Natural killer cell treated with Interleukin-12 subunit alpha and Interleukin-12 subunit beta and Interleukin-15 and Interleukin-18, amount 100 ng/mL, for 72 hours (primary cell): ENCODE data around the gene SPTY2D1. TPM values are rescaled to one million over a fixed set of nuclear protein-coding genes. Genes with fewer than 3 reads are reported as not detected.
"Not testable (repeated sequence)": the region's sequence is repeated elsewhere in the genome, so short reads cannot be mapped to it uniquely, and the experiment has no call there.

Experiments
- ATAC-seq, 2 donors: fragments of 150-1000 bp; cut with Tn5 transposase in 1 of 2; sonication (Bioruptor Pico), chemical (Tn5 transposase) in 1 of 2; 2 replicates each; pipeline ENCODE4 v1.10.0; 2021
- DNase-seq: peaks from one replicate; pipeline ENCODE4 v3.0.0; 2022; ENCODE audit warnings: low spot score
- H3K27ac Mint-ChIP-seq, 2 donors: 1 replicate in 1 of 2; 2 replicates in 1 of 2; pipeline ENCODE4 v1.8.0; 2022; ENCODE audit warnings: mixed read lengths in 2 of 2, mild to moderate bottlenecking in 1 of 2, moderate library complexity in 1 of 2
- H3K27me3 Mint-ChIP-seq, 2 donors: 1 replicate in 1 of 2; 2 replicates in 1 of 2; pipeline ENCODE4 v1.8.0; 2022; ENCODE audit warnings: mixed read lengths in 2 of 2
- H3K36me3 Mint-ChIP-seq: one replicate; pipeline ENCODE4 v1.8.0; 2022; ENCODE audit warnings: mixed read lengths
- H3K4me1 Mint-ChIP-seq, 2 donors: 1 replicate in 1 of 2; 2 replicates in 1 of 2; pipeline ENCODE4 v1.8.0; 2022; ENCODE audit warnings: low read depth in 2 of 2, mixed read lengths in 2 of 2, mild to moderate bottlenecking in 1 of 2
- H3K4me3 Mint-ChIP-seq: one replicate; pipeline ENCODE4 v1.8.0; 2022; ENCODE audit warnings: mixed read lengths
- H3K9me3 Mint-ChIP-seq: 2 replicates; pipeline ENCODE4 v1.8.0; 2022; ENCODE audit warnings: mixed read lengths
- total RNA-seq, 2 donors: library from RNA; stranded (reverse); gene quantifications; one replicate each; pipeline ENCODE4 v1.2.3, GENCODE V29; 2022

SPTY2D1 gene
- total RNA-seq, 2 donors from 2014 or later, result 28.8 to 33.4 TPM

DNA sequence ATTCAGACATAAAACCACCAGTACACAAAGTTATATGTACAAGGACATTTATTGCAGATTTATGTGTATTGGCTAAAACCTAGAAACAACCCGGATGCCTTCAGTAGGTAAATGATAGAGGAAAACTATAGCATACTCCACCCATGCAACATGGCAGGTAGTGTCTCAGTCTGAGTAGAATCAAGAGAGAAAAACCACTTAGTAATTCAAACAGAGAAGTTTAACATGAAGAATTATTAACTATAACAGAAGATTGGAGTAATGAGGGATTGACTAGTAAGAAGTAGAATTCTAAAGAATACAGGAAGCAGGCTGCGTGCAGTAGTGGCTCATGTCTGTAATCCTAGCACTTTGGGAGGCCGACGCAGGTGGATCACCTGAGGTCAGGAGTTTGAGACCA, 16.2 kb upstream of the SPTY2D1 start:
- Mint-ChIP-seq H3K27me3 (no peaks in the 10 kb centered on the region), H3K4me1 (peaks cover 0 to 5% of the 10 kb centered on the region in 2 donors), H3K9me3 (no peaks in the 10 kb centered on the region), H3K36me3 (no peaks in the 10 kb centered on the region), H3K4me3 (no peak overlapping the region), H3K27ac (peak overlapping the region in 1 of 2 donors; percentile 42)
- no peak for ATAC-seq
- DNase-seq, result no peak

DNA sequence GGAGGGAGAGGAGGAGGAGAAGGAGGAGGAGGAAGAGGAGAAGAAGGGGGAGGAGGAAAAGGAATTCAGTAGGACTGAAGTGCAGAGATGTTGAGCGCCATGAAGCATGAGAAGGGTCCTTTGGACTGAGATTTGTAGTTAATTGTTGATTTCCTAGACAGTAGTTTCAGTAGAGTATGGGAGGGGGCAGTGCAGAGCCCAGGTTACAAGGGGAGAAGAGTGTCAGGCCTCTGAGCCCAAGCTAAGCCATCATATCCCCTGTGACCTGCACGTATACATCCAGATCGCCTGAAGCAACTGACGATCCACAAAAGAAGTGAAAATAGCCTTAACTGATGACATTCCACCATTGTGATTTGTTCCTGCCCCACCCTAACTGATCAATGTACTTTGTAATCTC, 8.9 kb upstream of the SPTY2D1 start:
- not testable (repeated sequence) for ATAC-seq, DNase-seq, H3K27me3 Mint-ChIP-seq, H3K9me3 Mint-ChIP-seq, H3K36me3 Mint-ChIP-seq, H3K4me1 Mint-ChIP-seq, H3K27ac Mint-ChIP-seq, H3K4me3 Mint-ChIP-seq

DNA sequence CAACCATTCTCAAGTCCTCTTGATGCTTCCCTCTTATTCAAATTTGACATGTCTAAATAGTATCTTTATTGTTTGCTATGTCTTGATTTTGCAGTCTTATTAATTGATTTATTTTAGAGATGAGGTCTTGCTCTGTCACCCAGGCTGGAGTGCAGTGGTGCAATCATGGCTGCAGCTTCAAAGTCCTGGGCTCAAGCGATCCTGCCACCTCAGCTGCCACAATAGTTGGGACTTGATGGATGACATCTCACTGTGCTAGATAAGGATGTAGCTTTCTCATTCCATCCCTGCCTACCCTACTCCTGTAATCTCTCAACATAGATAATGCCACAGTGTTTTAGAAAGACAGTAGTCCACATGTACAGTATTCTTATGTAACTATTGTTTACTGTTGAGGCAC, 7.5 kb upstream of the SPTY2D1 start:
- no peak overlapping the region for H3K27ac Mint-ChIP-seq
- no peaks in the 10 kb centered on the region for H3K9me3 Mint-ChIP-seq
- H3K4me1 Mint-ChIP-seq, result no peaks in the 10 kb centered on the region
- ATAC-seq, result no peak
- H3K4me3 Mint-ChIP-seq, result no peak overlapping the region
- no peaks in the 10 kb centered on the region for H3K36me3 Mint-ChIP-seq
- H3K27me3 Mint-ChIP-seq, result peaks cover 5 to 8% of the 10 kb centered on the region in 2 donors
- no peak for DNase-seq

DNA sequence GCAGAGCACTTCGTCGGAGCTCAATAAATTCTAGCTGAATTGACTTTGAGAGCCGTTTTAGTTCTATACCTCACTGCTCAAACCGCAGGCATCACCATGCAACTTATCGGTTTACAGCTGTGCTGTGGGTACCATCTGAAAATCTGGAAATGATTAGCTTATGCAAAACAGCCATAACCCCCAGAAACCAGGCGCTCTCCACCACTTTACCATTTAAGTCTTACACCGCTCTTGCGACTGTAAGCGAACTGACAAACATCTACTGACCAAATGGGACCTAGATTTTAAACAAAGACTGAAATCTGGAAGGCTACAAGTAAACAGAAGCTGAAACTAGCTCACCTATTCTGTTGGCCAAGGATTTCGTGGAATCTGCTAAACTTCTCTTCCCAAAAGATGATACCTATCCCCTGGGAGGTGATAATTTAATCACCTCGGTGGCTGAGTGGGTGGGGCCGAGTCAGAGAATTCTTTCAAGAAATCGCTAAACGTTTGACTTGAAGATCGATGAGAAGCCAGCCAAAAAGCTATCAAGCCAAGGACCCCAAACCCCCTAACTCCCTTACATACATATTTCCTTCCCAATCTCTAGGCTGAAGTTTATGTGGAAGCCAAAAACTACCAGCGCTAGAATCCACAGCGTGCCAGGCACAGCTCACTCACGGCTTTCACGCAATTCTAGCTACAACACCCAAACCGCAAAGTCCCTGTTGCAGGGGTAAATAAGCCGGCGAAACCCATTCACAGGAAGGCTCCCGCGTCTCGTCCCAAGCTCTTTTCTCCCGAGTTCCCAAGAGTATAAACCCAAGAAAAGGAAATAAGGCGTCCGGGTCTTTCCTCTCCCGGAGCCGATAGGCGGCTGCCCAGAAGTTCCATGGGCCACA, 644 bp downstream of the SPTY2D1 start:
- peaks cover 0 to 2% of the 10 kb centered on the region in 2 donors for H3K27me3 Mint-ChIP-seq
- peak in 1 of 2 donors; percentile 45 for ATAC-seq
- no peaks in the 10 kb centered on the region for H3K9me3 Mint-ChIP-seq
- H3K4me1 Mint-ChIP-seq, result peaks cover 25 to 40% of the 10 kb centered on the region in 2 donors
- DNase-seq, result no peak
- peaks cover 4% of the 10 kb centered on the region for H3K36me3 Mint-ChIP-seq
- peak overlapping the region; percentile 98 to 99 for H3K27ac Mint-ChIP-seq
- H3K4me3 Mint-ChIP-seq, result peak overlapping the region; percentile 98

DNA sequence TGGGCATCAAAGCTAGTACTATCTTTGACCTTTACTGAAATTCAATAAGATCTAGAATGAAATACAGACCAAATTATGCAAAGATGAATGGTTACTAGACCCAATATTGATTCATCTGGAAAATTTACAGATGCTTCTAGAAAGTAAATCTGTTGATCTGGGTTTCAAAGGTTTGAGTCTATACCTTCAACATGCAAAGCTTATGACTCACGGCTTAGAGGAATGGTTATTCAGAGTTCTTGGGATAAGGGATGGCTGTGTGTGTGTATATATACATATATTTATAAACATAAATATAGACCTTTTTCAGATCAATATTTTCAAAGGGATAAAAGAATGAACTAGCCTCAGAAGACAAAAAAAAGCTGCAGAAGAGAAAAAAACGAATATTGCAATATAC, 1.3 kb downstream of the SPTY2D1 start:
- H3K9me3 Mint-ChIP-seq, result no peaks in the 10 kb centered on the region
- ATAC-seq (no peak), DNase-seq (no peak)
- peaks cover 4% of the 10 kb centered on the region for H3K36me3 Mint-ChIP-seq
- H3K4me3 Mint-ChIP-seq, result peak overlapping the region; percentile 98
- H3K27ac Mint-ChIP-seq, result peak overlapping the region; percentile 98 to 99
- peaks cover 29 to 47% of the 10 kb centered on the region in 2 donors for H3K4me1 Mint-ChIP-seq
- H3K27me3 Mint-ChIP-seq, result peaks cover 0 to 2% of the 10 kb centered on the region in 2 donors

DNA sequence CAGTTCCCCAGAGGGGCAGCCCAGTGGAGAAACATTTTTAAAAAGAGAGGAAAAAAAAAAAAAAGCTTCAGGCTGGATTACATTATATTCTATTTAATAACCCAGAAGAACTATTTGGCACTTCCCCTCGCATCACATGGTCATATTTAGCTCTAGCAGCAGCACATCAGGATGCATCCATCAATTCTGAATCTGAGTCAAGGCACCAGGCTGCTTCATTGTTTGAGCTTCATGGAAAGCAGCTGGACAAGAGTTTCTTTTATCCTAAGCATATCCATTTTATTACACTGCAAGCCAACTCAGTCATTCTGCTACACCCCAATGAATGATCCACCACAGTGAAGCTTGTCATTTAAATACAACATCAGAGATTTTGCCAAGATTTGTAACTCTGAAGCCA, 10.0 kb downstream of the SPTY2D1 start:
- ATAC-seq, result no peak
- H3K27ac Mint-ChIP-seq, result no peak overlapping the region
- H3K4me1 Mint-ChIP-seq, result peaks cover 26 to 43% of the 10 kb centered on the region in 2 donors
- H3K36me3 Mint-ChIP-seq, result peaks cover 6% of the 10 kb centered on the region
- no peak overlapping the region for H3K4me3 Mint-ChIP-seq
- no peaks in the 10 kb centered on the region for H3K27me3 Mint-ChIP-seq
- no peak for DNase-seq
- no peaks in the 10 kb centered on the region for H3K9me3 Mint-ChIP-seq

DNA sequence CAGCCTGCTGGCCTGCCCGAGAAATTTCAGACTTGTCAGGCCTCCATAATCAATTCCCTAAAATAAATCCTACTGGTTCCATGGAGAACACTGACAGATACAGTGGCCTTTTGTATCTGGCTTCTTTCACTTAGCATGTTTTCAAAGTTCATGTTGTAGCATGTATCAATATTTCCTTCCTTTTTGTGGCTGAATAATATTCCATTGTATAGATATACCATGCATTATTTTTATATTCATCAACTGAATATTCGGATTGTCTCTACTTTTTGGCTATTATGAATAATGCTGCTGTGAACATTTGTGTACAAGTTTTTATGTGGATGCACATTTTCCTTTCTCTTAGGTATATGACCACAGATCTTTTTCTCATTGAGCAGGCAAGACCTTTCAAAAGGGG, 10.4 kb downstream of the SPTY2D1 start:
- Mint-ChIP-seq H3K27ac (no peak overlapping the region), H3K4me3 (no peak overlapping the region), H3K9me3 (no peaks in the 10 kb centered on the region), H3K36me3 (peaks cover 6% of the 10 kb centered on the region), H3K27me3 (no peaks in the 10 kb centered on the region), H3K4me1 (peaks cover 31 to 44% of the 10 kb centered on the region in 2 donors)
- no peak for DNase-seq
- ATAC-seq, result no peak

DNA sequence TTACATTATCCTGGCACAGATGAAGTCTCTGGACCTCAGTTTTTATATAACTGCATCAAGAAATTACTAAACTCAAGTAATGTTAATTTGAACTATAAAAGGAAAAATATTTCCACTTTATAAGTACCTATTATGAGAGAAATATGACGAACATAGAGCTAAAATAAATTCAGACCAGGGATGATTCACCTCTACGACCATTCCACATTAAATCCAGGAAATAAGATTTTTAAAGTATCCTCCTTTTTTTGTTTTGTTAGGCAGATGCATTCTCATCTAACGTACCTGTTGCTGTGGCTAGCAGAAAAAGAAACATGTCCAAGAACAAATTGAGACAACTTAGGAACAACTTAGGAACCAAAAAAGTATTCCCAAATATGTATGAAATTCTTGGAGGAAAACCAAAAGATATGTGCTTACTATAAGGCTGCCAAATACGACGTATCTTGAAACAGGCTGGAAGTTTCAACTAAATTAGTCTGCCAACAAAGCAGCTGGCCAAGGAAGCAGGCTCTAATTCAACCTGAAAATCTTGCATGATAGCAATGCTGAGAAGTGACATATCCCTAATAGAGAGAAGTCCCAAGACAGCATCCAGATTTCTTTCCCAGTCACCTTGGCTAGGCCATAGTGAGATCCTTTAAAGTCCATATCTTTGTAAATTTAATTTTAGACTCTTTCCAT, 15.7 kb downstream of the SPTY2D1 start:
- no peak for ATAC-seq
- Mint-ChIP-seq H3K4me3 (peak overlapping the region; percentile 74), H3K4me1 (peaks cover 54 to 58% of the 10 kb centered on the region in 2 donors), H3K27me3 (no peaks in the 10 kb centered on the region), H3K27ac (peak overlapping the region; percentile 74 to 90), H3K36me3 (peaks cover 18% of the 10 kb centered on the region), H3K9me3 (no peaks in the 10 kb centered on the region)
- DNase-seq, result no peak

DNA sequence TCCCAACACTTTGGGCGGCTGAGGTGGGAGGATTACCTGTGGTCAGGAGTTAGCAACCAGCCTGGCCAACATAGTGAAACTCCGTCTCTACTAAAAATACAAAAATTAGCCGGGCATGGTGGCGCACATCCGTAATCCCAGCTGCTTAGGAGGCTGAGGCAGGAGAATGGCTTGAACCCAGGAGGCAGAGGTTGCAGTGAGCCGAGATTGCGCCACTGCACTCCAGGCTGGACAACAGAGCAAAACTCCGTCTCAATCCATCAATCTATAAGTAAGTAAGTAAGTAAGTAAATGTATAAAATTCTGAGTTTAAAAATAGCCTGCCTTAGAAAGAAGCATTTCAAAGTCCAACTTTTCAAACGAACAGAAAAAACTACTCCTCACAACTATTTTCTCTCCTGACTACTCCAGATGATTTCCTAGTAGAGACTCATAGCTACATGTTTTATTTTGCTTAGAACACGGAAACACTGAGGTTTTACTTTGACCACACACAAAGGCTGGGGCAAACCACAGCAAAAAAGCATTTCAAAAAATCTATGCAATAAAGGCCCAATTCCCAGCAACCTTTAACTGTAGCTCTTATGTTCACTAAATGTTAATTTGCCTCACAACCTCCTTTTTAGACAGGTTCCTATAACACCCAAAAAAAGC, 16.3 kb downstream of the SPTY2D1 start:
- peaks cover 54 to 57% of the 10 kb centered on the region in 2 donors for H3K4me1 Mint-ChIP-seq
- peak; percentile 69 for DNase-seq

DNA sequence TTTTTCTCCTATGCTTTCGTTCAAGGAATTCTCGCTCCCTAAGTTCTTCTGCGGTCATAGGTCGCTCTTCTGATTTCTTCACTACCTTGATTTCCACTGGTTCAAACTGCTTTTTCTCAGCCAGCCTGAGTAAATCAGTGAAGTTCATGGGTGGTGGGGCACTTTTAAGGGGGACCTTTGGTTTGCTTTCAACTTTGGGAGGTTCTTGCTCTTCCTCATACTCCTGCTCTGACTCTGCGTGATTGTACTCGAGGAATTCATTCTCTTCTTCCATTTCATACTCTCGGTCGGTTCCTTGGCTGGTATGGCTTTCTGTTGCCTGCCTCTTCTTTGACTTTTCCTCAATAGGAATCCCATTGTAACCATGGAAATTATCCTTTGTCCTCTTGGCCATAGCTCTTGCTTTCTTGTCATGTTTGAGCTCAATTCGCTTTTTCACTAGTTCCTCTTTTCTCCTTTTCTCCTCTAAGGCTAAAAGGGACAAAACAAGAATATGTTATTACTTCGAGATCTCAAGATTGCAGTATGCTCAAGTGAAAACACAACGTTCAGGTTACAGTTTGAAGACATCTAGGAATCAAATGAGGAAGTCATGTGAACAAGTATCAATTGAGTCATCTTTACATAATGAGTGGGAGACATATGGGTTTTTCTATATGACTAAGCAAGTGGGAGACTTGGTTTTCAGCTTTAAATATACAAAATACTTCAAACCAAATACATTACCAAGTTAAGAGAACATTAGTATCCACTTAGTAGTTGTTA, 18.3 kb downstream of the SPTY2D1 start:
- Mint-ChIP-seq H3K4me1 (peaks cover 44 to 49% of the 10 kb centered on the region in 2 donors), H3K9me3 (no peaks in the 10 kb centered on the region), H3K27me3 (no peaks in the 10 kb centered on the region), H3K4me3 (peak overlapping the region; percentile 88), H3K36me3 (peaks cover 21% of the 10 kb centered on the region), H3K27ac (peak overlapping the region; percentile 63 to 68)
- peak; percentile 80 to 84 for ATAC-seq
- no peak for DNase-seq

More for the DNA sequence above, 16.3 kb downstream of the SPTY2D1 start:
- Mint-ChIP-seq H3K4me3 (peak overlapping the region; percentile 74), H3K27me3 (no peaks in the 10 kb centered on the region), H3K9me3 (no peaks in the 10 kb centered on the region), H3K27ac (peak overlapping the region; percentile 74 to 90), H3K36me3 (peaks cover 21% of the 10 kb centered on the region)
- ATAC-seq, result peak; percentile 85 to 86

DNA sequence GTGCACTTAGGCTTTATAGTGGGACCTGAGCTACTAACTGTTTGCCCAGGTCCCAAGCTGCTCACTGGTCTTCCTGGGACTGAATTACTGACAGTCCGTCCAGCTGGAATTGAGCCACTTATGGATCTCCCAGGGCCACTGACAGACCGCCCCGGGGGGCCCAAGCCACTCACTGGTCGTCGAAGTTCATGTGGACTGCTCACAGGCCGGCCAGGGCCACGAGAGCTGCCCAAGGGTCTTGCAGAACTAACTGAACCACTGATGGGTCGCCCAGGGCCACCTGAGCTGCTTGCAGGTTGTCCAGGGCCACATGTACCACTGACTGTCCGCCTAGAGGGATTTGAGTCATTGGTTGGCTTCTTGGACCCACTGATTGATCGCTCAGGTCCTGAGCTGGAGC, 19.5 kb downstream of the SPTY2D1 start:
- H3K36me3 Mint-ChIP-seq, result peaks cover 21% of the 10 kb centered on the region
- DNase-seq (no peak), ATAC-seq (peak in 1 of 2 donors; percentile 4)
- H3K4me3 Mint-ChIP-seq, result no peak overlapping the region
- H3K27ac Mint-ChIP-seq, result no peak overlapping the region
- no peaks in the 10 kb centered on the region for H3K27me3 Mint-ChIP-seq
- H3K4me1 Mint-ChIP-seq, result peaks cover 40 to 46% of the 10 kb centered on the region in 2 donors
- no peaks in the 10 kb centered on the region for H3K9me3 Mint-ChIP-seq

DNA sequence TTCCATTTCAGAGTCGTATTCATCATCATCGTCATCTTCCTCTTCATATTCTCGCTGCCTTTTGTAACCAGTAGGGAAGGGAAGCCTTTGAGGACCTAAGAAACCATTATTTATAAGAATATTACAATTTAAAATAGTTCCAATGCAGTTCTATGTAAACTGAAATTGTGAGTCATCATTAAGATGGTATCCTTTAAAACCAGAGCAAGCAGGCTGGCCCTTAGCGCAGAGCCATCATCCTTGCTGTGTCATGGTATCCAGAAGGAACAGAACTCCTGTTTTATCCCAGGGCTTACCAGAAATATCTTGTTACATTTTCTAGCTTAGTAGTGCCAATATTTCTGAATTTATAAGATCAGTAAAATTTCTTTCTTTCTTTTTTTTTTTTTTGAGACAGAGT, 21.7 kb downstream of the SPTY2D1 start:
- ATAC-seq (no peak), DNase-seq (no peak)
- no peaks in the 10 kb centered on the region for H3K27me3 Mint-ChIP-seq
- peaks cover 21% of the 10 kb centered on the region for H3K36me3 Mint-ChIP-seq
- no peaks in the 10 kb centered on the region for H3K9me3 Mint-ChIP-seq
- peaks cover 23 to 28% of the 10 kb centered on the region in 2 donors for H3K4me1 Mint-ChIP-seq
- no peak overlapping the region for H3K27ac Mint-ChIP-seq
- H3K4me3 Mint-ChIP-seq, result no peak overlapping the region

DNA sequence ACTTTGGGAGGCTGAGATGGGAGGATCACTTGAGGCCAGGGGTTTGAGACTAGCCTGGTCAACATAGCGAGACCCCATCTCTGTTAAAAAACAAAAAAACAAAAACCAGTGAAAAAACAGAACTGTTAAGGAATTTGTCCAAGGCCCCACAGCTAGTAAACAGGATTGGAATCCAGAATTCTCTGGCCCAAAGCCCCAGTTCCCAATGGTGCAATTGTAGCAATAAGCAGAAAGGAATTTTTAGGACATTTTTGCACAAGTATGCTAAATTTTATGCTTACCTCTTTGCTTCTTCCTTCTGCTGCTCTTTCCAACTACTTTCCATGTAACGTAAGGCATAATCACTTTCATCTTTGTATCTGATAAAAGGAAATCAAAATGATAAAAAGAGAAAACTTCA, 22.9 kb downstream of the SPTY2D1 start:
- ATAC-seq (no peak), DNase-seq (no peak)
- Mint-ChIP-seq H3K9me3 (no peaks in the 10 kb centered on the region), H3K27ac (no peak overlapping the region), H3K36me3 (peaks cover 21% of the 10 kb centered on the region), H3K27me3 (no peaks in the 10 kb centered on the region), H3K4me1 (peaks cover 16 to 23% of the 10 kb centered on the region in 2 donors), H3K4me3 (no peak overlapping the region)
